ENCODE measurements around the gene RAI1. TPM values are rescaled to one million over a fixed set of nuclear protein-coding genes. Genes with fewer than 3 reads are reported as not detected.

The RAI1 gene
- total RNA-seq, 1 donor from 2014 or later, result 40.1 TPM

- Mint-ChIP-seq H3K4me3 (ENCODE audit: unreplicated experiment) (peak overlapping the region; percentile 63), H3K4me1 (ENCODE audit: unreplicated experiment) (peaks cover 71% of the 10 kb centered on the region), H3K27me3 (ENCODE audit: unreplicated experiment) (no peaks in the 10 kb centered on the region), H3K36me3 (ENCODE audit: unreplicated experiment) (no peaks in the 10 kb centered on the region), H3K27ac (ENCODE audit: unreplicated experiment) (peak overlapping the region; percentile 85), H3K9me3 (ENCODE audit: unreplicated experiment) (no peaks in the 10 kb centered on the region)
- DNase-seq (ENCODE audit: extremely low spot score, unreplicated experiment), result no peak
- no peak for TF ChIP-seq CTCF (IDR thresholded peaks at IDR 0.05)
Observed at GRCh38 chr17:17824783-17825614, 143.7 kb downstream of the RAI1 start.

GRCh38 chr17:17826342-17826713 is 145.1 kb downstream of the RAI1 start:
- H3K9me3 Mint-ChIP-seq (ENCODE audit: unreplicated experiment), result no peaks in the 10 kb centered on the region
- H3K4me3 Mint-ChIP-seq (ENCODE audit: unreplicated experiment), result no peak overlapping the region
- DNase-seq (ENCODE audit: extremely low spot score, unreplicated experiment), result no peak
- H3K27ac Mint-ChIP-seq (ENCODE audit: unreplicated experiment), result peak overlapping the region; percentile 39
- H3K27me3 Mint-ChIP-seq (ENCODE audit: unreplicated experiment), result no peaks in the 10 kb centered on the region
- no peaks in the 10 kb centered on the region for H3K36me3 Mint-ChIP-seq (ENCODE audit: unreplicated experiment)
- peaks cover 64% of the 10 kb centered on the region for H3K4me1 Mint-ChIP-seq (ENCODE audit: unreplicated experiment)
- no peak for TF ChIP-seq CTCF (IDR thresholded peaks at IDR 0.05)

- H3K4me1 Mint-ChIP-seq (ENCODE audit: unreplicated experiment), result peaks cover 56% of the 10 kb centered on the region
- H3K36me3 Mint-ChIP-seq (ENCODE audit: unreplicated experiment), result no peaks in the 10 kb centered on the region
- TF ChIP-seq CTCF (IDR thresholded peaks at IDR 0.05), result no peak
- H3K27me3 Mint-ChIP-seq (ENCODE audit: unreplicated experiment), result no peaks in the 10 kb centered on the region
- no peak for DNase-seq (ENCODE audit: extremely low spot score, unreplicated experiment)
- H3K9me3 Mint-ChIP-seq (ENCODE audit: unreplicated experiment), result no peaks in the 10 kb centered on the region
- H3K4me3 Mint-ChIP-seq (ENCODE audit: unreplicated experiment), result no peak overlapping the region
- H3K27ac Mint-ChIP-seq (ENCODE audit: unreplicated experiment), result peak overlapping the region; percentile 39
Observed at GRCh38 chr17:17826942-17827785, 145.9 kb downstream of the RAI1 start.

GRCh38 chr17:17827826-17828621 is 146.8 kb downstream of the RAI1 start:
- H3K9me3 Mint-ChIP-seq (ENCODE audit: unreplicated experiment), result no peaks in the 10 kb centered on the region
- no peak overlapping the region for H3K4me3 Mint-ChIP-seq (ENCODE audit: unreplicated experiment)
- TF ChIP-seq CTCF (IDR thresholded peaks at IDR 0.05), result no peak
- H3K36me3 Mint-ChIP-seq (ENCODE audit: unreplicated experiment), result no peaks in the 10 kb centered on the region
- H3K27me3 Mint-ChIP-seq (ENCODE audit: unreplicated experiment), result no peaks in the 10 kb centered on the region
- DNase-seq (ENCODE audit: extremely low spot score, unreplicated experiment), result no peak
- H3K4me1 Mint-ChIP-seq (ENCODE audit: unreplicated experiment), result peaks cover 50% of the 10 kb centered on the region
- no peak overlapping the region for H3K27ac Mint-ChIP-seq (ENCODE audit: unreplicated experiment)
